HL-60 (cell line): ENCODE results near the gene FKTN.

ENCODE experiments used
- GABPA ChIP-seq: IDR thresholded peaks from 2 replicates; pipeline ENCODE4 v1.6.1; 2012; ENCODE audit warnings: low read depth
- POLR2AphosphoS5 ChIP-seq: IDR thresholded peaks from 2 replicates; pipeline ENCODE4 v1.6.1; 2012; ENCODE audit warnings: low read depth
- SPI1 ChIP-seq: IDR thresholded peaks from 2 replicates; pipeline ENCODE4 v1.6.1; 2012; ENCODE audit warnings: low read depth, mild to moderate bottlenecking, borderline replicate concordance
- TF ChIP-seq, protein P1 (sequence below): IDR thresholded peaks from one replicate; pipeline ENCODE4 v1.5.1; 2011; ENCODE audit warnings: low read length, control low read depth, inconsistent platforms; ENCODE audit not compliant: insufficient read depth
- TF ChIP-seq, protein P2 (sequence below): IDR thresholded peaks from 2 replicates; pipeline ENCODE4 v1.6.1; 2012; ENCODE audit warnings: low read depth; ENCODE audit not compliant: insufficient replicate concordance

- TF ChIP-seq POLR2AphosphoS5 (no peak), GABPA (no peak), SPI1 (no peak)
- TF ChIP-seq, protein P1, sequence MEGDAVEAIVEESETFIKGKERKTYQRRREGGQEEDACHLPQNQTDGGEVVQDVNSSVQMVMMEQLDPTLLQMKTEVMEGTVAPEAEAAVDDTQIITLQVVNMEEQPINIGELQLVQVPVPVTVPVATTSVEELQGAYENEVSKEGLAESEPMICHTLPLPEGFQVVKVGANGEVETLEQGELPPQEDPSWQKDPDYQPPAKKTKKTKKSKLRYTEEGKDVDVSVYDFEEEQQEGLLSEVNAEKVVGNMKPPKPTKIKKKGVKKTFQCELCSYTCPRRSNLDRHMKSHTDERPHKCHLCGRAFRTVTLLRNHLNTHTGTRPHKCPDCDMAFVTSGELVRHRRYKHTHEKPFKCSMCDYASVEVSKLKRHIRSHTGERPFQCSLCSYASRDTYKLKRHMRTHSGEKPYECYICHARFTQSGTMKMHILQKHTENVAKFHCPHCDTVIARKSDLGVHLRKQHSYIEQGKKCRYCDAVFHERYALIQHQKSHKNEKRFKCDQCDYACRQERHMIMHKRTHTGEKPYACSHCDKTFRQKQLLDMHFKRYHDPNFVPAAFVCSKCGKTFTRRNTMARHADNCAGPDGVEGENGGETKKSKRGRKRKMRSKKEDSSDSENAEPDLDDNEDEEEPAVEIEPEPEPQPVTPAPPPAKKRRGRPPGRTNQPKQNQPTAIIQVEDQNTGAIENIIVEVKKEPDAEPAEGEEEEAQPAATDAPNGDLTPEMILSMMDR, result no peak
- TF ChIP-seq, protein P2, sequence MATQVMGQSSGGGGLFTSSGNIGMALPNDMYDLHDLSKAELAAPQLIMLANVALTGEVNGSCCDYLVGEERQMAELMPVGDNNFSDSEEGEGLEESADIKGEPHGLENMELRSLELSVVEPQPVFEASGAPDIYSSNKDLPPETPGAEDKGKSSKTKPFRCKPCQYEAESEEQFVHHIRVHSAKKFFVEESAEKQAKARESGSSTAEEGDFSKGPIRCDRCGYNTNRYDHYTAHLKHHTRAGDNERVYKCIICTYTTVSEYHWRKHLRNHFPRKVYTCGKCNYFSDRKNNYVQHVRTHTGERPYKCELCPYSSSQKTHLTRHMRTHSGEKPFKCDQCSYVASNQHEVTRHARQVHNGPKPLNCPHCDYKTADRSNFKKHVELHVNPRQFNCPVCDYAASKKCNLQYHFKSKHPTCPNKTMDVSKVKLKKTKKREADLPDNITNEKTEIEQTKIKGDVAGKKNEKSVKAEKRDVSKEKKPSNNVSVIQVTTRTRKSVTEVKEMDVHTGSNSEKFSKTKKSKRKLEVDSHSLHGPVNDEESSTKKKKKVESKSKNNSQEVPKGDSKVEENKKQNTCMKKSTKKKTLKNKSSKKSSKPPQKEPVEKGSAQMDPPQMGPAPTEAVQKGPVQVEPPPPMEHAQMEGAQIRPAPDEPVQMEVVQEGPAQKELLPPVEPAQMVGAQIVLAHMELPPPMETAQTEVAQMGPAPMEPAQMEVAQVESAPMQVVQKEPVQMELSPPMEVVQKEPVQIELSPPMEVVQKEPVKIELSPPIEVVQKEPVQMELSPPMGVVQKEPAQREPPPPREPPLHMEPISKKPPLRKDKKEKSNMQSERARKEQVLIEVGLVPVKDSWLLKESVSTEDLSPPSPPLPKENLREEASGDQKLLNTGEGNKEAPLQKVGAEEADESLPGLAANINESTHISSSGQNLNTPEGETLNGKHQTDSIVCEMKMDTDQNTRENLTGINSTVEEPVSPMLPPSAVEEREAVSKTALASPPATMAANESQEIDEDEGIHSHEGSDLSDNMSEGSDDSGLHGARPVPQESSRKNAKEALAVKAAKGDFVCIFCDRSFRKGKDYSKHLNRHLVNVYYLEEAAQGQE, result no peak
These were observed 63.1 kb downstream of the FKTN start for GRCh38 chr9:105621001-105621400.
